HepG2 (cell line): Measurements from ENCODE around the gene NUTF2. TPM values are rescaled to one million over a fixed set of nuclear protein-coding genes. Genes with fewer than 3 reads are reported as not detected.

Experiments used
- ADNP ChIP-seq: sonication (generic); formaldehyde crosslinking; IDR thresholded peaks from 2 replicates; pipeline ENCODE4 v1.4.0; 2020; ENCODE audit warnings: missing genetic modification reagents
- CEBPZ ChIP-seq: IDR thresholded peaks from 2 replicates; pipeline ENCODE4 v1.6.1; 2012; ENCODE audit warnings: low read length, improper control_type of control experiment
- CENPBD1 ChIP-seq: sonication (generic); formaldehyde crosslinking; IDR thresholded peaks from 2 replicates; pipeline ENCODE4 v1.8.0; 2022; ENCODE audit warnings: missing genetic modification reagents, low read depth, mild to moderate bottlenecking, borderline replicate concordance
- CREB1 ChIP-seq, 2 experiments: fragments of 450-650 bp in 1 of 2; IDR thresholded peaks; 2 replicates each; pipeline ENCODE4 v1.6.1; 2016 to 2017; ENCODE audit warnings: control low read depth in 1 of 2, mild to moderate bottlenecking in 1 of 2, missing compliant biosample characterization in 1 of 2, missing genetic modification characterization in 1 of 2
- GFI1 ChIP-seq: sonication (generic); formaldehyde crosslinking; IDR thresholded peaks from 2 replicates; pipeline ENCODE4 v1.5.0; 2020; ENCODE audit warnings: missing genetic modification reagents, mild to moderate bottlenecking, borderline replicate concordance
- MAFG ChIP-seq: sonication (generic); formaldehyde crosslinking; IDR thresholded peaks from 2 replicates; pipeline ENCODE4 v1.5.1; 2020; ENCODE audit warnings: mild to moderate bottlenecking, missing genetic modification reagents
- MXI1 ChIP-seq: IDR thresholded peaks from 3 replicates; pipeline ENCODE4 v1.6.1; 2012; ENCODE audit warnings: low read depth, low read length, inconsistent platforms, borderline replicate concordance
- RAD51 ChIP-seq: fragments of 450-650 bp; IDR thresholded peaks from 2 replicates; pipeline ENCODE4 v1.6.1; 2016; ENCODE audit warnings: borderline replicate concordance
- SP5 ChIP-seq: IDR thresholded peaks from 2 replicates; pipeline ENCODE4 v1.6.1; 2016; ENCODE audit warnings: low read depth, borderline replicate concordance
- ZBED4 ChIP-seq: sonication (generic); formaldehyde crosslinking; IDR thresholded peaks from 2 replicates; pipeline ENCODE4 v1.4.0; 2020; ENCODE audit warnings: missing genetic modification reagents, borderline replicate concordance
- ZBTB2 ChIP-seq: sonication (generic); formaldehyde crosslinking; IDR thresholded peaks from 2 replicates; pipeline ENCODE4 v1.8.0; 2022; ENCODE audit warnings: low read depth, missing genetic modification reagents
- ZFX ChIP-seq: sonication (generic); formaldehyde crosslinking; IDR thresholded peaks from 2 replicates; pipeline ENCODE4 v1.4.0; 2020; ENCODE audit warnings: mild to moderate bottlenecking, low read depth, missing genetic modification reagents, moderate library complexity
- ZNF253 ChIP-seq: sonication (generic); formaldehyde crosslinking; IDR thresholded peaks from 2 replicates; pipeline ENCODE4 v1.8.0; 2022; ENCODE audit warnings: mild to moderate bottlenecking, missing genetic modification reagents, borderline replicate concordance
- ZNF687 ChIP-seq: sonication (generic); formaldehyde crosslinking; IDR thresholded peaks from 2 replicates; pipeline ENCODE4 v1.5.1; 2020; ENCODE audit warnings: mild to moderate bottlenecking, missing genetic modification reagents, moderate library complexity
- ZNF766 ChIP-seq: sonication (generic); formaldehyde crosslinking; IDR thresholded peaks from 2 replicates; pipeline ENCODE4 v1.5.0; 2020; ENCODE audit warnings: missing genetic modification reagents, borderline replicate concordance
- polyA plus RNA-seq, 8 experiments: library from polyadenylated mRNA; depleted of rRNA in 3 of 8; stranded (reverse) in 7 of 8; unstranded in 1 of 8; fragments of >200 nt; fragmentation: Illumina TruSeq in 4 of 8; extraction: Trizol in 4 of 8; gene quantifications; 2 replicates each; pipeline versions ENCODE4 v1.2.1 to v1.2.3, GENCODE V29; 2011 to 2016; ENCODE audit warnings: low read depth in 4 of 8, missing spikeins in 1 of 8, mixed read lengths in 1 of 8; ENCODE audit not compliant: insufficient read depth in 1 of 8
- total RNA-seq, 5 experiments: library from RNA; depleted of rRNA; stranded (reverse); fragments of >200 nt; fragmentation: Illumina TruSeq; extraction: Trizol; gene quantifications; 2 replicates each; pipeline ENCODE4 v1.2.3, GENCODE V29; 2016; ENCODE audit warnings: low read depth in 1 of 5

Gene NUTF2
- total and polyA plus RNA-seq, 2 of the 13 experiments (the other 11 are each of a cell fraction or from before 2014, with no cell fraction given), result 168 to 214 TPM

GRCh38 chr16:67901734-67902133 lies 55.0 kb downstream of the NUTF2 start (continued):
- peak; percentile 20; the same call in 1 of the 2 replicates for TF ChIP-seq ZNF687 (CRISPR knock-in tag)
- TF ChIP-seq ZBED4, result no peak
- TF ChIP-seq ZNF766 (CRISPR knock-in tag), result no peak
- no peak for TF ChIP-seq ZNF253 (CRISPR knock-in tag)
- TF ChIP-seq CENPBD1 (CRISPR knock-in tag), result no peak
- TF ChIP-seq MAFG (CRISPR knock-in tag), result no peak
- peak; percentile 83 for TF ChIP-seq SP5
- TF ChIP-seq GFI1 (CRISPR knock-in tag), result peak; percentile 53; the same call in 1 of the 2 replicates
- TF ChIP-seq ZBTB2 (CRISPR knock-in tag), result no peak
- no peak for TF ChIP-seq RAD51
- TF ChIP-seq ZFX (CRISPR knock-in tag), result 0 out of 2 replicates have a peak, but pooled peaks have one; percentile 17
- TF ChIP-seq CREB1 (IDR thresholded peaks at IDR 0.05), result no peak
- peak; percentile 42; the same call in 1 of the 2 replicates for TF ChIP-seq CREB1 (CRISPR knock-in tag; IDR thresholded peaks at IDR 0.05)
- peak; percentile 78 for TF ChIP-seq ADNP (CRISPR knock-in tag)
- no peak for TF ChIP-seq MXI1
- no peak for TF ChIP-seq CEBPZ
